Lower leg skin (tissue), 3 donors: Measurements from ENCODE around the gene ROS1.

ENCODE experiments used
- POLR2A ChIP-seq, 2 donors: fragments of 450-650 bp; IDR thresholded peaks; one replicate each; pipeline ENCODE4 v1.6.1; 2016 to 2017; ENCODE audit warnings: antibody characterized with exemption in 2 of 2, mild to moderate bottlenecking in 1 of 2, moderate library complexity in 1 of 2
- TF ChIP-seq, protein P1 (sequence below), 3 donors: fragments of 450-650 bp; IDR thresholded peaks; one replicate each; pipeline ENCODE4 v1.5.1; 2016; ENCODE audit warnings: antibody characterized with exemption in 3 of 3, mild to moderate bottlenecking in 3 of 3, moderate library complexity in 2 of 3

- TF ChIP-seq, protein P1, sequence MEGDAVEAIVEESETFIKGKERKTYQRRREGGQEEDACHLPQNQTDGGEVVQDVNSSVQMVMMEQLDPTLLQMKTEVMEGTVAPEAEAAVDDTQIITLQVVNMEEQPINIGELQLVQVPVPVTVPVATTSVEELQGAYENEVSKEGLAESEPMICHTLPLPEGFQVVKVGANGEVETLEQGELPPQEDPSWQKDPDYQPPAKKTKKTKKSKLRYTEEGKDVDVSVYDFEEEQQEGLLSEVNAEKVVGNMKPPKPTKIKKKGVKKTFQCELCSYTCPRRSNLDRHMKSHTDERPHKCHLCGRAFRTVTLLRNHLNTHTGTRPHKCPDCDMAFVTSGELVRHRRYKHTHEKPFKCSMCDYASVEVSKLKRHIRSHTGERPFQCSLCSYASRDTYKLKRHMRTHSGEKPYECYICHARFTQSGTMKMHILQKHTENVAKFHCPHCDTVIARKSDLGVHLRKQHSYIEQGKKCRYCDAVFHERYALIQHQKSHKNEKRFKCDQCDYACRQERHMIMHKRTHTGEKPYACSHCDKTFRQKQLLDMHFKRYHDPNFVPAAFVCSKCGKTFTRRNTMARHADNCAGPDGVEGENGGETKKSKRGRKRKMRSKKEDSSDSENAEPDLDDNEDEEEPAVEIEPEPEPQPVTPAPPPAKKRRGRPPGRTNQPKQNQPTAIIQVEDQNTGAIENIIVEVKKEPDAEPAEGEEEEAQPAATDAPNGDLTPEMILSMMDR (IDR thresholded peaks at IDR 0.05), result no peak
- TF ChIP-seq POLR2A (IDR thresholded peaks at IDR 0.05), result no peak
Observed at GRCh38 chr6:117375446-117375845, 50.3 kb downstream of the ROS1 start.
